ENCODE measurements around the gene CGB1.
"Not testable (repeated sequence)": the region's sequence is repeated elsewhere in the genome, so short reads cannot be mapped to it uniquely, and the experiment has no call there.

Gene CGB1

GRCh38 chr19:49036815-49037214 lies at the start of gene CGB1:
TSS of gene CGB1 (minus strand) at chr19:49036895. CDS start at chr19:49036711, 184 bp downstream.
- not testable (repeated sequence) for DNase-seq

- no peak for DNase-seq
Measured at GRCh38 chr19:49086296-49086695, 49.6 kb upstream of the CGB1 start.

- no peak for DNase-seq
Measured at GRCh38 chr19:49085868-49086232, 49.2 kb upstream of the CGB1 start.

- DNase-seq: peak; percentile 93
Measured at GRCh38 chr19:49085020-49085867, 48.5 kb upstream of the CGB1 start, which contains the start of gene SNRNP70. TSS of gene SNRNP70 (plus strand) at chr19:49085451. CDS start at chr19:49086415, 964 bp downstream.

- no peak for DNase-seq
Measured at GRCh38 chr19:49084206-49085019, 47.7 kb upstream of the CGB1 start.

GRCh38 chr19:49081273-49081672 lies 44.6 kb upstream of the CGB1 start:
- no peak for DNase-seq

GRCh38 chr19:49080392-49080791 lies 43.7 kb upstream of the CGB1 start:
- no peak for DNase-seq

- DNase-seq: not testable (repeated sequence)
Measured at GRCh38 chr19:49074869-49075268, 38.2 kb upstream of the CGB1 start.

- DNase-seq: peak; percentile 75
Measured at GRCh38 chr19:49073514-49074378, 37.1 kb upstream of the CGB1 start.

- no peak for DNase-seq
Measured at GRCh38 chr19:49071860-49072547, 35.3 kb upstream of the CGB1 start.

- DNase-seq: no peak
Measured at GRCh38 chr19:49070416-49070815, 33.7 kb upstream of the CGB1 start.

GRCh38 chr19:49069026-49069425 lies 32.3 kb upstream of the CGB1 start:
- no peak for DNase-seq

GRCh38 chr19:49067554-49067953 lies 30.9 kb upstream of the CGB1 start:
- DNase-seq: no peak

GRCh38 chr19:49065905-49066512 lies 29.3 kb upstream of the CGB1 start:
- DNase-seq: no peak

GRCh38 chr19:49064768-49065611 lies 28.3 kb upstream of the CGB1 start, which contains the start of gene NTF4:
TSS of gene NTF4 (minus strand) at chr19:49064818. CDS start at chr19:49061997, 2,821 bp downstream.
- DNase-seq: peak; percentile 71

- DNase-seq: peak; percentile 20
Measured at GRCh38 chr19:49064029-49064629, 27.4 kb upstream of the CGB1 start.

- peak; percentile 6 for DNase-seq
Measured at GRCh38 chr19:49061445-49061844, 24.8 kb upstream of the CGB1 start.

- peak; percentile 2 for DNase-seq
Measured at GRCh38 chr19:49061000-49061399, 24.3 kb upstream of the CGB1 start.

- no peak for DNase-seq
Measured at GRCh38 chr19:49059053-49059452, 22.4 kb upstream of the CGB1 start.

- peak; percentile 36 for DNase-seq
Measured at GRCh38 chr19:49058562-49058961, 21.9 kb upstream of the CGB1 start.

Data from 8988T (cell line).